ENCODE data around the gene GIT1. TPM values are rescaled to one million over a fixed set of nuclear protein-coding genes. Genes with fewer than 3 reads are reported as not detected.
A peak's percentile ranks its signal among the peaks of the same experiment; 100 is the strongest.

The GIT1 gene
- total and polyA plus RNA-seq, 9 of the 15 experiments (the other 6 are each of a cell fraction or from before 2014, with no cell fraction given) = 0.35 to 35.3 (median 17.1) TPM

DNA sequence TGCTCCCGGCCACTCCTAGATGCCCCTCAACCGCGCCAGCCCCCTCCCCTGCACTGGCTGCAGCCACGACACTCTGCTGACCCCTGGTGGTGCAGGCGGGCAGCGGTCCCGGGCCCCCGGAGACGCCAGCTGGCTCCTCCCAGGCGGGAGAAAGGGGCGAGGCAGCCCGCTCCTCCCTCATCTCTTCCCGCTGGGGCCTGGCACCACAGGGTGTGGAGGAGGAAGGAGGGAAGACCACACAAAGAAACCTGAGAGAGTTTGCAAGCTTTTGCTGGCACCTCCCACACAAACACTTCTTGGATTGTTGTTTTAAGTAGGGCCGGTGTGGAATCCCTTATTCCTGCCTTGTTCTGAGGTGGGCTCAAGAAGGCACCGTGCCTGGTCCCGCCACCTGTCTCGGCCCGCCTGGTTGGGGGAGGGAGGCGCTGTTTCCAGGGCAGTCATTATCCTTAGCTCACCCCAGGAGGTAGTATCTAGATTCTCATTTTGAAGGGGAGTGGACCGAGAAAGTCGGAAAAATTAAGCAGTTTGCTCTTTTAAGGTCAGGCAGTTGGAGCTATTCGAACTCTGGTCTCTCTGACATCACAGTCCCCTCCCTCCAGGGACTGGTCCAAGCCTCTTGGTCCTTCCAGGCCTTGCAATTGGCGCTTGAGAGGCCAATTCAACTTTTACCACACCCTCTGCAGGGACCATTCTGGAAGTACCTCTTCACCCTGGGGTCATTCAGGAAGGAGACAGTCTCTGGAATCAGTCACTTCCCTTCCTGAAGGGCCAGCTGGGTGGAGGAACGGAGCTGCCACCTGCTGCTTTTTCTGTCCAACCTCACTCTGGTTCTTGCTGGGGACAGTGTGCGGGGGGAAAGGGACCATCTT, 2.5 kb upstream of the GIT1 start (continued):
- TF ChIP-seq, protein P1, sequence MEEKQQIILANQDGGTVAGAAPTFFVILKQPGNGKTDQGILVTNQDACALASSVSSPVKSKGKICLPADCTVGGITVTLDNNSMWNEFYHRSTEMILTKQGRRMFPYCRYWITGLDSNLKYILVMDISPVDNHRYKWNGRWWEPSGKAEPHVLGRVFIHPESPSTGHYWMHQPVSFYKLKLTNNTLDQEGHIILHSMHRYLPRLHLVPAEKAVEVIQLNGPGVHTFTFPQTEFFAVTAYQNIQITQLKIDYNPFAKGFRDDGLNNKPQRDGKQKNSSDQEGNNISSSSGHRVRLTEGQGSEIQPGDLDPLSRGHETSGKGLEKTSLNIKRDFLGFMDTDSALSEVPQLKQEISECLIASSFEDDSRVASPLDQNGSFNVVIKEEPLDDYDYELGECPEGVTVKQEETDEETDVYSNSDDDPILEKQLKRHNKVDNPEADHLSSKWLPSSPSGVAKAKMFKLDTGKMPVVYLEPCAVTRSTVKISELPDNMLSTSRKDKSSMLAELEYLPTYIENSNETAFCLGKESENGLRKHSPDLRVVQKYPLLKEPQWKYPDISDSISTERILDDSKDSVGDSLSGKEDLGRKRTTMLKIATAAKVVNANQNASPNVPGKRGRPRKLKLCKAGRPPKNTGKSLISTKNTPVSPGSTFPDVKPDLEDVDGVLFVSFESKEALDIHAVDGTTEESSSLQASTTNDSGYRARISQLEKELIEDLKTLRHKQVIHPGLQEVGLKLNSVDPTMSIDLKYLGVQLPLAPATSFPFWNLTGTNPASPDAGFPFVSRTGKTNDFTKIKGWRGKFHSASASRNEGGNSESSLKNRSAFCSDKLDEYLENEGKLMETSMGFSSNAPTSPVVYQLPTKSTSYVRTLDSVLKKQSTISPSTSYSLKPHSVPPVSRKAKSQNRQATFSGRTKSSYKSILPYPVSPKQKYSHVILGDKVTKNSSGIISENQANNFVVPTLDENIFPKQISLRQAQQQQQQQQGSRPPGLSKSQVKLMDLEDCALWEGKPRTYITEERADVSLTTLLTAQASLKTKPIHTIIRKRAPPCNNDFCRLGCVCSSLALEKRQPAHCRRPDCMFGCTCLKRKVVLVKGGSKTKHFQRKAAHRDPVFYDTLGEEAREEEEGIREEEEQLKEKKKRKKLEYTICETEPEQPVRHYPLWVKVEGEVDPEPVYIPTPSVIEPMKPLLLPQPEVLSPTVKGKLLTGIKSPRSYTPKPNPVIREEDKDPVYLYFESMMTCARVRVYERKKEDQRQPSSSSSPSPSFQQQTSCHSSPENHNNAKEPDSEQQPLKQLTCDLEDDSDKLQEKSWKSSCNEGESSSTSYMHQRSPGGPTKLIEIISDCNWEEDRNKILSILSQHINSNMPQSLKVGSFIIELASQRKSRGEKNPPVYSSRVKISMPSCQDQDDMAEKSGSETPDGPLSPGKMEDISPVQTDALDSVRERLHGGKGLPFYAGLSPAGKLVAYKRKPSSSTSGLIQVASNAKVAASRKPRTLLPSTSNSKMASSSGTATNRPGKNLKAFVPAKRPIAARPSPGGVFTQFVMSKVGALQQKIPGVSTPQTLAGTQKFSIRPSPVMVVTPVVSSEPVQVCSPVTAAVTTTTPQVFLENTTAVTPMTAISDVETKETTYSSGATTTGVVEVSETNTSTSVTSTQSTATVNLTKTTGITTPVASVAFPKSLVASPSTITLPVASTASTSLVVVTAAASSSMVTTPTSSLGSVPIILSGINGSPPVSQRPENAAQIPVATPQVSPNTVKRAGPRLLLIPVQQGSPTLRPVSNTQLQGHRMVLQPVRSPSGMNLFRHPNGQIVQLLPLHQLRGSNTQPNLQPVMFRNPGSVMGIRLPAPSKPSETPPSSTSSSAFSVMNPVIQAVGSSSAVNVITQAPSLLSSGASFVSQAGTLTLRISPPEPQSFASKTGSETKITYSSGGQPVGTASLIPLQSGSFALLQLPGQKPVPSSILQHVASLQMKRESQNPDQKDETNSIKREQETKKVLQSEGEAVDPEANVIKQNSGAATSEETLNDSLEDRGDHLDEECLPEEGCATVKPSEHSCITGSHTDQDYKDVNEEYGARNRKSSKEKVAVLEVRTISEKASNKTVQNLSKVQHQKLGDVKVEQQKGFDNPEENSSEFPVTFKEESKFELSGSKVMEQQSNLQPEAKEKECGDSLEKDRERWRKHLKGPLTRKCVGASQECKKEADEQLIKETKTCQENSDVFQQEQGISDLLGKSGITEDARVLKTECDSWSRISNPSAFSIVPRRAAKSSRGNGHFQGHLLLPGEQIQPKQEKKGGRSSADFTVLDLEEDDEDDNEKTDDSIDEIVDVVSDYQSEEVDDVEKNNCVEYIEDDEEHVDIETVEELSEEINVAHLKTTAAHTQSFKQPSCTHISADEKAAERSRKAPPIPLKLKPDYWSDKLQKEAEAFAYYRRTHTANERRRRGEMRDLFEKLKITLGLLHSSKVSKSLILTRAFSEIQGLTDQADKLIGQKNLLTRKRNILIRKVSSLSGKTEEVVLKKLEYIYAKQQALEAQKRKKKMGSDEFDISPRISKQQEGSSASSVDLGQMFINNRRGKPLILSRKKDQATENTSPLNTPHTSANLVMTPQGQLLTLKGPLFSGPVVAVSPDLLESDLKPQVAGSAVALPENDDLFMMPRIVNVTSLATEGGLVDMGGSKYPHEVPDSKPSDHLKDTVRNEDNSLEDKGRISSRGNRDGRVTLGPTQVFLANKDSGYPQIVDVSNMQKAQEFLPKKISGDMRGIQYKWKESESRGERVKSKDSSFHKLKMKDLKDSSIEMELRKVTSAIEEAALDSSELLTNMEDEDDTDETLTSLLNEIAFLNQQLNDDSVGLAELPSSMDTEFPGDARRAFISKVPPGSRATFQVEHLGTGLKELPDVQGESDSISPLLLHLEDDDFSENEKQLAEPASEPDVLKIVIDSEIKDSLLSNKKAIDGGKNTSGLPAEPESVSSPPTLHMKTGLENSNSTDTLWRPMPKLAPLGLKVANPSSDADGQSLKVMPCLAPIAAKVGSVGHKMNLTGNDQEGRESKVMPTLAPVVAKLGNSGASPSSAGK (IDR thresholded peaks at IDR 0.05) = no peak
- peak; percentile 99 for TF ChIP-seq ZBTB7A (IDR thresholded peaks at IDR 0.05; ENCODE audit: borderline replicate concordance, control insufficient read depth, low read depth, low read length)
- peak; percentile 57 for TF ChIP-seq HMGN3 (IDR thresholded peaks at IDR 0.05; ENCODE audit: borderline replicate concordance, extremely low read depth, insufficient read length, low read depth, low read length)
- TF ChIP-seq, protein P2, sequence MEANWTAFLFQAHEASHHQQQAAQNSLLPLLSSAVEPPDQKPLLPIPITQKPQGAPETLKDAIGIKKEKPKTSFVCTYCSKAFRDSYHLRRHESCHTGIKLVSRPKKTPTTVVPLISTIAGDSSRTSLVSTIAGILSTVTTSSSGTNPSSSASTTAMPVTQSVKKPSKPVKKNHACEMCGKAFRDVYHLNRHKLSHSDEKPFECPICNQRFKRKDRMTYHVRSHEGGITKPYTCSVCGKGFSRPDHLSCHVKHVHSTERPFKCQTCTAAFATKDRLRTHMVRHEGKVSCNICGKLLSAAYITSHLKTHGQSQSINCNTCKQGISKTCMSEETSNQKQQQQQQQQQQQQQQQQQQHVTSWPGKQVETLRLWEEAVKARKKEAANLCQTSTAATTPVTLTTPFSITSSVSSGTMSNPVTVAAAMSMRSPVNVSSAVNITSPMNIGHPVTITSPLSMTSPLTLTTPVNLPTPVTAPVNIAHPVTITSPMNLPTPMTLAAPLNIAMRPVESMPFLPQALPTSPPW (CRISPR knock-in tag; IDR thresholded peaks at IDR 0.05) = peak; percentile 90
- no peak for TF ChIP-seq NCOA4 (IDR thresholded peaks at IDR 0.05; ENCODE audit: partially characterized antibody)
- TF ChIP-seq POLR2G (IDR thresholded peaks at IDR 0.05; ENCODE audit: low read depth, low read length) = peak; percentile 6
- TF ChIP-seq MTA3 (IDR thresholded peaks at IDR 0.05; ENCODE audit: borderline replicate concordance) = peak; percentile 43; the same call in 1 of the 2 replicates
- TF ChIP-seq TCF7 (IDR thresholded peaks at IDR 0.05; ENCODE audit: borderline replicate concordance) = no peak
- TF ChIP-seq, protein P3, sequence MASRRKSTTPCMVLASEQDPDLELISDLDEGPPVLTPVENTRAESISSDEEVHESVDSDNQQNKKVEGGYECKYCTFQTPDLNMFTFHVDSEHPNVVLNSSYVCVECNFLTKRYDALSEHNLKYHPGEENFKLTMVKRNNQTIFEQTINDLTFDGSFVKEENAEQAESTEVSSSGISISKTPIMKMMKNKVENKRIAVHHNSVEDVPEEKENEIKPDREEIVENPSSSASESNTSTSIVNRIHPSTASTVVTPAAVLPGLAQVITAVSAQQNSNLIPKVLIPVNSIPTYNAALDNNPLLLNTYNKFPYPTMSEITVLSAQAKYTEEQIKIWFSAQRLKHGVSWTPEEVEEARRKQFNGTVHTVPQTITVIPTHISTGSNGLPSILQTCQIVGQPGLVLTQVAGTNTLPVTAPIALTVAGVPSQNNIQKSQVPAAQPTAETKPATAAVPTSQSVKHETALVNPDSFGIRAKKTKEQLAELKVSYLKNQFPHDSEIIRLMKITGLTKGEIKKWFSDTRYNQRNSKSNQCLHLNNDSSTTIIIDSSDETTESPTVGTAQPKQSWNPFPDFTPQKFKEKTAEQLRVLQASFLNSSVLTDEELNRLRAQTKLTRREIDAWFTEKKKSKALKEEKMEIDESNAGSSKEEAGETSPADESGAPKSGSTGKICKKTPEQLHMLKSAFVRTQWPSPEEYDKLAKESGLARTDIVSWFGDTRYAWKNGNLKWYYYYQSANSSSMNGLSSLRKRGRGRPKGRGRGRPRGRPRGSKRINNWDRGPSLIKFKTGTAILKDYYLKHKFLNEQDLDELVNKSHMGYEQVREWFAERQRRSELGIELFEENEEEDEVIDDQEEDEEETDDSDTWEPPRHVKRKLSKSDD (conservative IDR thresholded peaks at IDR 0.05; ENCODE audit: low read length) = no peak
- no peak for TF ChIP-seq ZKSCAN3 (CRISPR knock-in tag; IDR thresholded peaks at IDR 0.05)

All from K562 (cell line).